HG02870 (cell line): Measurements from ENCODE around the gene SYT11.
"Not testable (repeated sequence)": the region's sequence is repeated elsewhere in the genome, so short reads cannot be mapped to it uniquely, and the experiment has no call there.

ENCODE experiments used
- ATAC-seq: cut with Tn5 transposase; IDR thresholded peaks from one replicate; pipeline ENCODE4 v1.9.1; 2021; ENCODE audit warnings: mild to moderate bottlenecking, moderate library complexity; ENCODE audit not compliant: unreplicated experiment

Gene SYT11, protein sequence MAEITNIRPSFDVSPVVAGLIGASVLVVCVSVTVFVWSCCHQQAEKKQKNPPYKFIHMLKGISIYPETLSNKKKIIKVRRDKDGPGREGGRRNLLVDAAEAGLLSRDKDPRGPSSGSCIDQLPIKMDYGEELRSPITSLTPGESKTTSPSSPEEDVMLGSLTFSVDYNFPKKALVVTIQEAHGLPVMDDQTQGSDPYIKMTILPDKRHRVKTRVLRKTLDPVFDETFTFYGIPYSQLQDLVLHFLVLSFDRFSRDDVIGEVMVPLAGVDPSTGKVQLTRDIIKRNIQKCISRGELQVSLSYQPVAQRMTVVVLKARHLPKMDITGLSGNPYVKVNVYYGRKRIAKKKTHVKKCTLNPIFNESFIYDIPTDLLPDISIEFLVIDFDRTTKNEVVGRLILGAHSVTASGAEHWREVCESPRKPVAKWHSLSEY

DNA sequence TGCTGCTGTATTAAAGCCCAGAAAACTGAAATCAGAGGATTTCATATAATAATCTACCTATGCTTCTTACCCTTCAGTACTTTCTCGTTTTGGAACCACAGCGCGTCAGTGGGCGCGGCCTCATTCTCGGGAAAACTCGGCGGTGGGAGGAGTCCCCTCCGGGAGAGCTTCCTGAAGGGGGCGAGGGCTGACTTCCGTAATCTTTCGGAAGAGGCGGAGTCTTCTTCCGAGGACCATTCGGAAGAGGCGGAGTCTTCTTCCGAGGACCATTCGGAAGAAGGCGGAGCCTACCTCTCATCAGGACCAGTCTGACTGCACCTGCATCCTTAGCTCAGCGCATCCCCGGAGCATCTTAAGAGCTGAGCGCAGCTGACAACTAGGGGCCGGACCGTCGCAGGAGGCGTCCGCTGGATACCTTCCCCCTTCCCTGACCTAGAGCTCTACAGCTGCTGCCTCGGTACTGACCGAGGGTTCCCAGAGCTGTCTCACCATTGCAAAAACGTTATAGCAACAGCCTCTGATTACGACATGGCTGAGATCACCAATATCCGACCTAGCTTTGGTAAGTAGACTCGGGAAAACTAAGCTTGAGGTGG, at the start of gene SYT11:
TSS of gene SYT11 (plus strand) at position 334 of the 596 bp plus-strand sequence. CDS start at position 529, 195 bp downstream.
- peak; percentile 65 for ATAC-seq

DNA sequence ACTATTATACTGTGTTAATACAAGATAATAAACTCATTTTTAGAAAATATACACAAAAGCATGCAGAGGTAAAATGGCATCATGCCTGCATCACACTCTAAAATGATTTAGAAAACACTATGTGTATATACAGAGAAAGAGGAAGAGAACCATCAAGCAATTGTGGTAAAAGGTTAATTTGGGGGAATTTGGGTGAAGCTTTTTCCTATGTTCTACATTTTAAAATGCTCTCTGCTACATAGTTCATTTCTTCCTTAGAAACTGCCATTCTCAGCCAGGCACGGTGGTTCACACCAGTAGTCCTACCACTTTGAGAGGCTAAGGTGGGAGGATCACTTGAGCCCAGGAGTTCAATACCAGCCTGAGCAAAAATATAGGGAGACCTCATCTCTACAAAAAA, 46.5 kb upstream of the SYT11 start:
- ATAC-seq, result no peak

DNA sequence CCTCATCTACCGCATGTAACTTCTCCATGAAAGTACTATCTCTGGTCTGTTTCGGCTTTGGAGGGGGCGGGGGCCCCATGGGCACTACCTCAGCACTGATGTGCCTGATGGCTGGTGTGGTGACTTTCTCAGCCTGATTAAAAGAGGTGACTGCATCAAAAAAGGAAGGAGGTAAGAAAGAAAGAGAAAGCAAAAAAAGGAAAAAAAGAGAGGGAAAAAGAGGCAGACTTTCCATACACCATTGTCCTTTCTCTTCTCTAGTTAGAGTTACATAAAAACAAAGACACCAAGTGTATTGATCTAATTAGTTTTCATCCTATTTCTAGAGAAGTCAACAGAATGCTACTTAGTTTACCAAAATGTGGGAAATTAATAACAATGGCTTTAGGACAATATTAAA, 45.7 kb upstream of the SYT11 start:
- no peak for ATAC-seq

DNA sequence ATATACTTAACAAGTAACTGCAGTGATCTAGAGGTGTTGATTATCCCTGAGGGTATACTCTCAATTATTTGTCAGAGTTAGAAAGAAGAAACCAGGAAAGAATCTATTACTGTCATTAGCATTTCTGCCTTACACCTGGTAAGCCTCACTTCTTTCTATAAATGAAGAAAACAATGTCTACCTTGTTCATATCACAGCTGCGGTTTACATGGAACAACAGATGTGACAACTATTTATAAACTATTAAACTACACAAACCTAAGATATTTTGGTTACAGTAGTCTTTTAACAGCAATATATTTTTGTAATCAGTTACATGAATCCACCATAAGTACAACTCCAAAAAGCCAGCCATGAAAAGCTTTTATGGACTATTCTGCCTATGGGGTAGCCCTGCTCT, 43.0 kb upstream of the SYT11 start:
- ATAC-seq, result no peak

DNA sequence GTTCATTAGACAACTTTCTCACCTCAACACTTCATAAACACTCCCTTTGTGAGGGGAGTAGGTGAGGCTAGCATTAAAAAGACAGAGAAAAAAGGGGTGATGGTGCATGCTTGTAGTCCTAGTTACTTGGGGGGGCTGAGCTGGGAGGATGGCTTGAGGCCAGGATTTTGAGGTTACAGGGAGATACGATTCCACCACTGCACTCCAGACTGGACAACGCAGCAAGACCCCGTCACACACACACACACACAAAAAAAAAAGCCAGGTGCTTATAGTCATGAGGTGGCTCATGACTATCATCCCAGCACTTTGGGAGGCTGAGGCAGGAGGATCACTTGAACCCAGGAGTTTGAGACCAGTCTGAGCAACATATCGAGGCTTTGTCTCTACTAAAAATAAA, 31.9 kb upstream of the SYT11 start:
- ATAC-seq, result no peak

DNA sequence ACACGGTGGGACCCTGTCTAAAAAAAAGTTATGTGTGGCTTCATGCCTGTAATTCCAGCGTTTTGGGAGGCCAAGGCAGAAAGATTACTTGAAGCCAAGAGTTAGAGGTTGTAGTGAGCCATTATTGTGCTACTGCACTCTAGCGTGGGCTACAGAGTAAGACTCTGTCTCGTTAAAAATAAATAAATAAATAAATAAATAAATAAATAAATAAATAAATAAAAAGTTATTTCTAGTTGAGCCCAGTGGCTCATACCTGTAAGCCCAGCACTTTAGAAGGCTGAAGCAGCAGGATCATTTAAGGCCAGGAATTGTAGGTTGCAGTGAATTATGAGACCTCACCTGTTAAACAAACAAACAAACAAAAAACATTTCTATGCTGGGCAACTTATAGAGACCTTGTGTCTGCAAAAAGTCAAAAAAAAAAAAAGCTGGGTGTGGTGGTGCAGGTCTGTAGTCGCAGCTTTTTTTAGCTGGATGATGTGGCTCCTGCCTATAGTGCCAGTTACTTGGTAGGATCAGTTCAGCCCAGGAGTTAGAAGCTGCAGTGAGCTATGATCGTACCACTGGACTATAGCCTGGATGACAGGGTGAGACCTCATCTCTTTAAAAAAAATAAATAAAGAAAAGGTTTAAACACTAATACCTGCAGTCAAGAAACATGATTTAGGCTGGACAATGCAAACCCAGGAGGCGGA, 27.9 kb upstream of the SYT11 start:
- ATAC-seq, result no peak

DNA sequence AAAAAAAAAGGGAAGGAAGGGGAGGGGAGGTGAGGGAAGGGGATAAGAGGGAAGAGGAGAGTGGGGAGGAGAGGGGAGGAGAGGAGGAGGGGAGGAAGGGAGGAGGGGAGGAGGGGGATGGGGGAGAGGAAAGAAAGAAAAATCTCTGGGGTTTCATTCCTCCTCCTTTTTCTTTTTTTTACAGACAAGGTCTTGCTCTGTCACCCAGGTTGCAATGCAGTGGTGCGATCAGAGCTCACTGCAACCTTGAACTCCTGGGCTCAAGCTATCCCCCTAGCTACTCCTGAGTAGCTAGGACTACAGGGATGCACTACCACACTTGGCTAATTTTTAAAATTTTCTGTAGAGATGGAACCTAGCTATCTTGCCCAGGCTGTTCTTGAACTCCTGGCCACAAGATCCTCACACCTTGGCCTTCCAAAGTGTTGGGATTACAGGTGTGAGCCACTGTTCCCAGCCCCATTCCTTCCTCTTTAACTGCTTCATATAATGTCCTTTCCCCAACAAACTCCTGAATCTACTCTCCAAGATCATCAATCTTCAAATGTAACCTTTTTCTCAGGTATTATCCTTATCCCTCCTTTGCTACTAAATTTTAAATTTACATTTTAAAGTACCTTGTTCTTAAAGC, 25.6 kb upstream of the SYT11 start:
- no peak for ATAC-seq

DNA sequence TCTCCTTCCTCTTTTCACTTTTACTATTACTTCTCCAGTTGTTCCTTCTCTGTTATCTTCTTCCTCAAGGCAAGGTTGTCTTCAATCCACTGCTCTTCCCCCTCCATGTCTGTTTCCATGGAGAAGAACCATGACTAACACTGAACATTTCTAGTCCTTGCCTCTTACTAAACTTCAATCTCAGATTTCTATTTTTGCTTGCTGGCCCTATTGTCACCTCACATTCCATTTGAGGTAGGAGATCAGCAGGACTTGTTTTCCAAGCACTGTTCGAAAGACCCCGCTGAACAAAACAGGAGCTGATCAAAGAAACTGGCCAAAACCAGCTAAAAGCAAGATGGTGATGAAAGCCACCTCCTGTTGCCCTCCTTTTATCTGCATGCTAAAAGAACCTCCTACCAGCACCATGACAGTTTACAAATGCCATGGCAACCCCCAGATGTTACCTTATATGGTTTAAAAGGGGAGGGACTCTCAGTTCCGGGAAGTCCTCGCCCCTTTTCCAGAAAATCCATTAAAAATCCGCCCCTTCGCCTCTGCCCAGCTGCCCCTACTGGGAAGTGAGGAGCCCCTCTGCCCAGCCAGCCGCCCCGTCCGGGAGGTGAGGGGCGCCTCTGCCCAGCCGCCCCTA, 25.0 kb upstream of the SYT11 start:
- no peak for ATAC-seq

DNA sequence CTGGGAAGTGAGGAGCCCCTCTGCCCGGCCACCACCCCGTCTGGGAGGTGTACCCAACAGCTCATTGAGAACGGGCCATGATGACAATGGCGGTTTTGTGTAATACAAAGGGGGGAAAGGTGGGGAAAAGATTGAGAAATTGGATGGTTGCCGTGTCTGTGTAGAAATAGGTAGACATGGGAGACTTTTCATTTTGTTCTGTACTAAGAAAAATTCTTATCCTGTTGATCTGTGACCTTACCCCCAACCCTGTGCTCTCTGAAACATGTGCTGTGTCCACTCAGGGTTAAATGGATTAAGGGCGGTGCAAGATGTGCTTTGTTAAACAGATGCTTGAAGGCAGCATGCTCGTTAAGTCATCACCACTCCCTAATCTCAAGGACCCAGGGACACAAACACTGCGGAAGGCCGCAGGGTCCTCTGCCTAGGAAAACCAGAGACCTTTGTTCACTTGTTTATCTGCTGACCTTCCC, 24.4 kb upstream of the SYT11 start:
- ATAC-seq, result not testable (repeated sequence)

DNA sequence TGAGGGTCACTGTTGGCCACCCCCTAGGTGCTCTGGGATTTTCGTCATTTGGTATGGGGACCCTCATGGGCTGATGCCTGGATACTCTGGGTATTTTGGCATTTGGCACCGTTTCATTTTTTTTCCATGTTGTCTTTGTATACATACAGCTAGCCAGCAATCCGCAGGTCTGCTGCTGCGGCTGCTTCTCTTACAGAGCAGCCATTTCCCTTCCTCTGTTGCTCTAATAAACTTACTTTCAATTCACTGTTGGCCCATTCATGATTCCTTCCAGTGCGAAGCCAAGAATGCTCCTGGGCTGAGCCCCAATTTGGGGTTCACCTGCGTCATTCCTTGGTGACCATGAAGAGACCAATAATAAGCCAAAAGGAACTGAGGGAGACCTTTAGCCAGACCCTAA, 23.8 kb upstream of the SYT11 start:
- ATAC-seq, result no peak

DNA sequence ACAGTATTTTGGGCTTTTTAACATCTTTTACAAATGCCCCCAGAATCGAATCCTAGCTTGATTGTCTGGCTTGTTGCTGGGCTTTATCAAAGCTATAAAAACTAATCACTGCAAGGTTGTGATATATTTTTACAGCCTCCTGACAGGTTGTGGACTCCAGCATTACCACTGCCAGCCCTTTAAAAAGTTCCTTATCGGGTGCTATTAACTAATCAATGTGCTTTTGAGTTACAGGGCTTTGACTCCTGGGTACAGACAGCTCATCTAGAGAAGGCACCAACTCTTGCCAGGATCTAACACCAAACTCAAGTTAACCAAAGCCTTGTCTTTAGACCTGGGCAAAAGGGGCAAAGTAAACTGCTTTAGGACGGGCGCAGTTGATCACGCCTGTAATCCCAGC, 19.0 kb upstream of the SYT11 start:
- ATAC-seq, result no peak

DNA sequence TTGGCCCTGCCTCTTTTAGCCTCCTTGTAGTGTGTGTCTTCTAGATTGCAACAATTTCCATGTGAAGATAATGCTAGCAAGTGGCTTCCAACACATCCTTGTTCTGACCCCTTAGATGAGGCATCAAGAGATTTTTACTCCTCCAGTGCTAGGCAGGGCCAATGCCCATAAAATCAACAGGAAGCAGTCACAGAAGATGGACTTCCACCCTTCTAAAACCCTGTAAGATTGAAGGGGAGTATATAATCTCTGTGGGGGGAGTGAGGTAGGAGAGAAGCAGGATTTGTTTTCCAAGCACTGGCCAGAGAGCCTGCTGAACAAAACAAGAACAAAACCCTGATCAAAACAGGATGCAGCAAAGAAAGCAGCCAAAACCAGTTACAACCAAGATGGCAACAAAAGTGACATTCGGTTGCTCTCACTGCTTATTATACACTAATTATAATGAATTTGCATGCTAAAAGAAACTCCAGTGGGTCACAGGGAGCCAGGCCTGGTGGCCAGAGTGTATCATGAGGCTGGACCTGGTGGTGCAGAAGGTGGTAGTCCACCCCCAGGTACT, 14.4 kb upstream of the SYT11 start:
- ATAC-seq, result no peak

DNA sequence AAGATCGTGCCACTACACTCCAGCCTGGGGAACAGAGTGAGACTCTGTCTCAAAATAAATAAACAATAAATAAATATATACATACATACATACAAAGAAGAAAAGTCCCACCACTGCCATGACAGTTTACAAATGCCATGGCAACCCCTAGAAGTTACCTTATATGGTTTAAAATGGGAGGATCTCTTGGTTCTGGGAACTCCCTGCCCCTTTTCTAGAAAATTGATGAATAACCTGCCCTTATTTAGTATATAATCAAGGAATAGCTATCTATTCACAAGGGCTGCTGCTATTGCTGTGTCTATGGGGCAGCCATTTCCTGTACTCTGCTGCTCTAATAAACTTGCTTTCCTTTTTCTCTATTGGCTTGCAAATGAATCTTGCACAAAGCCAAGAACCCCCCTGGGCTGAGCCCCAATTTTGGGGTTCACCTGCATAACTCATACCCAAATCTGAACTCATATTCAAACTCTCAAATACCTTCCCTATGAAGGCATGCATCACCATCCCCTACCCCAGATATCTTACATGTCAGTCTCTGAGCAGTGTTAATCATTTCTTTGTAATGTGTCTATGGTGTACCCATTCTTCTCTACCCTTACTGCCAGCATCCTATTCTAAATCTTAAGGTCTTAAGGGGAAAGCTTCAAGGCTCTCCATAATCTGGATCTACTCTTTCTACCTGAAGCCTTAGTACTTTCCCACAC, 11.4 kb upstream of the SYT11 start:
- ATAC-seq, result no peak

DNA sequence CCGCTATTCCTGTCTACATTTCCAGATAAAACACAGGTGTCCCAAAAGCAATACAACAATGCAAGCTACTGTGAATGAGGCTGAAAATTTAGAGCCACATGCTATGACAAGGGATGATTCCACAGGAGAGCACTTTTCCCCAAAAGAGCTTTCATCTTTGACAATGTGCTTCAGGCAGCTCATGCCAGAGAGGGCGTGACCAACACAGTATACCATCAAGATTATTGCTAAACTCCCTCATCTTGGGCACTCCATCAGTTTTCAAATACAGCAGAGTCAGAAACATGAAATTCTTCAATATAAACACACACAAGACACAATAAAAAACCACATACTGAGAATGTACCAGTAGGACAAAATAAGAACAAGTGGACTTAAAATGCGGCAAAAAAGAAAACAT, 9.0 kb upstream of the SYT11 start:
- ATAC-seq, result no peak

DNA sequence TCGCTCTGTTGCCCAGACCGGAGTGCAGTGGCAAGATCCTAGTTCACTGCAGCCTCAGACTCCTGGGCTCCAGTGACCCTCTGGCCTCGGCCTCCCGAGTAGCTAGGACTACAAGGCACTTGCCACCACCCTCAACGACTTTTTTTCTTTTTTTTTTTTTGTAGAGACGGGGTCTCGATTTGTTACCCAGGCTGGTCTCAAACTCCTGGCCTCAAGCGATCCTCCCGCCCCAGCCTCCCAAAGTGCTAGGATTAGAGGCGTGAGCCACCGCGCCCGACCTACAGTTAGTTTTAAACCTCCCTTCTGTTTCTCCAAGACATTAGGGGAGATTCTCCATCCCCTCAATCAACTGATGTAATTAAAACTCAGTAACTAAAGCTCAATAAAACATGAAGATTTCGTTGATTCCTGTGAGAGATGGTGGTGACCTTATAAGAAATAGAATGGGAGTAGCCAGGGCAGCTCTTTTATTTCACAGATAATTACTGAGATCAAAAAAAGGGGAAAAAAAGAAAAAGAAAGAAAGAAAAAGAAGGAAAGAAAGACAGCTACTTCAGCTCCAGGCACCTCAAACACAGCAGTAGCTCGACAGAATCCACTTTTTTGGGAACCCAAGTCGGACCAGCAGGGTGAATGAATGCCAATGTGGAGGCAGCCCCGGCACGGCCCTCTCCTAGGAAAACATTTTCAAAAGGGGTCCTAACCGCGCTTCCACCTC, 3.0 kb upstream of the SYT11 start:
- ATAC-seq, result no peak

DNA sequence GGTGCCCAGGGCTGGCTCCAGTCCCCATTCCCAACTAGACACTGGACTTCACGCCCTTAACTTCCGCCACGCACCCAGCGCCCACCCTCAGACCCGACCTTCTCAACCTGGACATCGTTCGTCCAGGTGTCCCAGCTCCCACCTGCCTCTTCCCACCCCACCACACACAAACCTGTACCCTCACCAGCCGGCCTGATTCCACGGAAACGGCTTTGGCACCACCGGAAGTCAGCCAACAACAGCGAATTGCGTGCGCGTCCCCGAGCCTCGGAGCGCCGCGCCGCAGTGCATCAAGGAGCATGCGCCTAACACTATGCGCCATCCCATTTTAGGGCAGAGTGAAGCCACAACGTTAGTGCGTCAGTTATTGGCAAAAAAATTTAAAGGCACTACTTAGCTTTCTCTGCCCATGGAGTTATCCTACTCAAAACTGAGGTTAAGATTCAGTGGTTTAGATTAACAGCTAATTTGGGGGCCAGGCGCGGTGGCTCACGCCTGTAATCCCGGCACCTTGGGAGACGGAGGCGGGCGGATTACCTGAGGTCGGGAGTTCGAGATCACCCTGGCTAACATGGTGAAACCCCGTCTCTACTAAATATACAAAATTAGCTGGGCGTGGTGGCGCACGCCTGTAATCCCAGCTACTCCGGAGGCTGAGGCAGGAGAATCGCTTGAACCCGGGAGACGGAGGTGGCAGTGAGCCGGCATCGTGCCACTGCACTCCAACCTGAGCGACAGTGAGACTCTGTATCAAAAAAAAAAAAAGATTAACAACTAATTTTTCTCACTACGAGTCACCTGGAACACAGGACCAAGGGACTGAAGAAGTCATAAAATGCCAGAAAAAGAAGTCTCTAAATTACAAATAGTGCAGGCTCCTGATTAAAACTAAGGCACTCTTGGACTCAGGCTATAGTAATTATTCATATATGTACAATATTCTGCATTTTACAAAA, 2.1 kb upstream of the SYT11 start, which contains the start of gene GON4L:
TSS of gene GON4L (minus strand) at position 240 of the 956 bp plus-strand sequence. CDS start 3,434 bp downstream, outside the sequence.
- ATAC-seq, result peak; percentile 40

DNA sequence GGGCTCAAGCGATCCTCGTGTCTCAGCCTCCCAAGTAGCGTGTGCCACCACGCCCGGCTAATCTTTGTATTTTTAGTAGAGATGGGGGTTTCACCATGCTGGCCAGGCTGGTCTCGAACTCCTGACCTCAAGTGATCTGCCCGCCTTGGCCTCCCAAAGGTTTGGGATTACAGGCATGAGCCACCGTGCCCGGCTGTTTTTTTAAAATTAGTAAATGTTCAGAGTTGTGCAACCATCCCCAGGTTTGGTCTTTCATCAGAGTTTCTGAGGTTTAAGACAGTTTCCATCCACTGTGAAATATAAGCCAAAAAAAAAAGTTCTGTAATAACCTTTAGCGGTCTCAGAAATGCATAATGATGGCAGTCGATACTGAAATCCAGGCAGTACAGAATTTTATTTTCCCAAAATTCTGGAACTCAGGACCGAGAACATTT, 550 bp upstream of the SYT11 start:
- ATAC-seq, result peak; percentile 3
